Naive B cell (primary cell): ENCODE measurements around the gene TUBGCP6. TPM values are rescaled to one million over a fixed set of nuclear protein-coding genes. Genes with fewer than 3 reads are reported as not detected.
A peak's percentile ranks its signal among the peaks of the same experiment; 100 is the strongest.

ENCODE experiments used
- ATAC-seq, 2 donors: fragments of 150-1000 bp; cut with Tn5 transposase; 2 replicates each; pipeline ENCODE4 v1.10.0; 2021; ENCODE audit warnings: low read depth in 2 of 2, mild to moderate bottlenecking in 2 of 2, moderate library complexity in 2 of 2
- DNase-seq: peaks from one replicate; pipeline ENCODE4 v3.0.0; 2022
- H3K27ac Mint-ChIP-seq, 6 donors: one replicate each; pipeline ENCODE4 v1.8.0; 2020 to 2022; ENCODE audit warnings: mild to moderate bottlenecking in 6 of 6, mixed read lengths in 6 of 6, moderate library complexity in 5 of 6, inconsistent platforms in 2 of 6
- H3K27me3 Mint-ChIP-seq, 3 donors: one replicate each; pipeline ENCODE4 v1.8.0; 2021 to 2022; ENCODE audit warnings: mixed read lengths in 3 of 3, mild to moderate bottlenecking in 1 of 3
- H3K36me3 Mint-ChIP-seq, 2 donors: one replicate each; pipeline ENCODE4 v1.8.0; 2020 to 2022; ENCODE audit warnings: mixed read lengths in 2 of 2, inconsistent platforms in 1 of 2, mild to moderate bottlenecking in 1 of 2
- H3K4me1 Mint-ChIP-seq, 3 donors: one replicate each; pipeline ENCODE4 v1.8.0; 2020 to 2022; ENCODE audit warnings: mixed read lengths in 3 of 3, inconsistent platforms in 1 of 3, mild to moderate bottlenecking in 1 of 3, moderate library complexity in 1 of 3
- H3K4me3 Mint-ChIP-seq, 8 donors: one replicate each; pipeline ENCODE4 v1.8.0; 2020 to 2022; ENCODE audit warnings: mild to moderate bottlenecking in 8 of 8, mixed read lengths in 8 of 8, moderate library complexity in 8 of 8, inconsistent platforms in 2 of 8
- H3K9me3 Mint-ChIP-seq, 7 donors: one replicate each; pipeline ENCODE4 v1.8.0; 2020 to 2022; ENCODE audit warnings: mixed read lengths in 7 of 7, mild to moderate bottlenecking in 5 of 7, inconsistent platforms in 2 of 7, moderate library complexity in 1 of 7
- polyA plus RNA-seq, 6 donors: library from polyadenylated mRNA; unstranded; fragments of 300-500 nt; fragmentation: Illumina TruSeq; gene quantifications; one replicate each; pipeline ENCODE4 v1.2.3, GENCODE V29; 2021; ENCODE audit warnings: low read depth in 6 of 6

TUBGCP6 gene
- polyA plus RNA-seq, 6 donors from 2014 or later: 11.6 to 23.2 (median 14.2) TPM

DNA sequence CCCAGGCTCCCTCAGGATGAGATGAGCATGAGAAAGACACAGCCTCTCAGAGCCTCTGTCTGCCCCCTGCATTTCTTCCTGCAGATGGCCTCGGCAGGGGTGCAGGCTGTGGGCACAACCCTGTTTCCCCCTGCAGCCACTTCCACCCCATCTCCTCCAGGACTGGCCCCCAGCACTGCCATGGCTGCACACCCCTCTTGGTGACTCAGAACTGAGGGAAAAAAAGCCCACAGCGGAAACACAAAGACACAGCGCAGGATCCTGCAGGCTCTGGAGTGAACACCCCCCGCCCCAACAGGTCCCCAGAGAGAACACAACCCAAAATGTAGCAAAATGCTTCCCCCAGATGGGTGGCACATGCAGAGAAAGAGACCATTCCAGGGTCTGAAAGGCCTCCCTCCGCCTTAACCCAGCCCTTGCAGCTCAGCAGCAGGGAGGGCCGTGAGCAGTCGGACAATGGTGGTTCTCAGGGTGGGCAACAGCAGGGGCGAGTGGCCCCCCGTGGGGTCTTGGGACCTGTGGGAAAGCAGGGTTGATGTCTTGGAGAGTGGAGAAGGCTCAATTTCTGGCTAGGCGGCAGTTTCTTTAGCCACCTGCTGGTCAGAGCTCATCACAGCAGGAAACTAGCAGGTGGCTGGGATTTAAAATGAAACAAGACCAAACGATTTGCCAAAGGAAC is 8.0 kb downstream of the TUBGCP6 start:
- Mint-ChIP-seq H3K4me1 (peaks cover 31 to 46% (median 37%) of the 10 kb centered on the region in 3 donors), H3K36me3 (no peaks in the 10 kb centered on the region), H3K9me3 (no peaks in the 10 kb centered on the region), H3K27me3 (no peaks in the 10 kb centered on the region), H3K27ac (no peak overlapping the region), H3K4me3 (no peak overlapping the region)
- DNase-seq (no peak), ATAC-seq (no peak)

DNA sequence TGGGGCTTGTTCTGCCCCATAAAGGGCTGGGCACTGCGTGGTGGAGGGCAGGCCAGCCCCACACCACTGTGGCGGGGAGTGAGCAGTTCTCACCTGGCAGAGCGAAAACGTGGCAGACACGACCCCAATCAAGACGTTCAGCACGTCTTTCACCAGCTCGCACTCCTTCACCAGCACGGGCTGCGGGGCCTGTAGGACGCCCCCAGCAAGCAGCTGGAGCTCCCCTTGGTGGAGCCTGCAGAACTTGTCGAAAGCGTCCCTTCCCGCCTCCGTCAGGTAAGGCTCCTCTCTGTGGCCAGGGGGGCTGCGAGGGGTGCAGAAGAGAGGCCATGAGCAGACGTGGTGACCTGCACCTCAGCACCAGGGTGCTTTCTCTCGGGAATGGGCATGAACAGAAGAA is 11.6 kb downstream of the TUBGCP6 start:
- no peak for ATAC-seq
- no peak overlapping the region for H3K27ac Mint-ChIP-seq
- H3K27me3 Mint-ChIP-seq: no peaks in the 10 kb centered on the region
- DNase-seq: no peak
- H3K36me3 Mint-ChIP-seq: peaks cover 0 to 5% of the 10 kb centered on the region in 2 donors
- H3K9me3 Mint-ChIP-seq: no peaks in the 10 kb centered on the region
- peaks cover 30 to 31% (median 31%) of the 10 kb centered on the region in 3 donors for H3K4me1 Mint-ChIP-seq
- H3K4me3 Mint-ChIP-seq: no peak overlapping the region

DNA sequence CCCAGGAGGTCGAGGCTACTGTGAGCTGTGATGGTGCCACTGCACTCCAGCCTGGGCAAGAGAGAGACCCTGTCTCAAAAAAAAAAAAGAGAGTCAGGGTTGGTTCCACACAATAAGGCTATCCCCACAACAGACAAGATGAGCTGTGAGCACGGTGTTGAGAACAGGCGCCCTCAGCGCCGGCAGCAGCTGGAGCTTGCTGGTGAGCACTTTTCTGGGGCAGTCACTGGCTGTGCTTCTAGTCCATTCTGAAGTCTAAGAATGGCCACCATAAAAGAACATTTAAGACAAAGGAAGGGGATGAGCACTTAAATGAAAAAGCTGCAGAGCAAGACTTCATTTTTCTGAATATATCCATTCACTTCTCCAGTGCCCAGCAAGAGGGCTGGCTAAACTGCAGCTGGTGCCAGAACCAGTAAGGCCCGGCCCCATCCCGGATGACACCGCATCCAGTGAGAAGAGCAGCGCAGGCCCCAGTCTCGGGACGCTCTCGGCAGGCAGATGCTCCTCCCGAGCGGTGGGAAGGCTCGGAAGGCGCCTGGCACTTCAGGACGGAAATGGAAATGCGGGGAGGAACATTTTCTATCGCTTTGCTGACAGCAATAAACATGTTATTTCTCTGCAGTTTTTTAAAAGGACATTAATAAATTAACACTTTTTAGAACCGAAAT is 12.2 kb downstream of the TUBGCP6 start:
- Mint-ChIP-seq H3K36me3 (peaks cover 0 to 5% of the 10 kb centered on the region in 2 donors), H3K9me3 (no peaks in the 10 kb centered on the region), H3K27ac (peak overlapping the region in 1 of 6 donors; percentile 54), H3K4me3 (peak overlapping the region in 1 of 8 donors; percentile 27), H3K4me1 (peaks cover 25 to 31% (median 26%) of the 10 kb centered on the region in 3 donors), H3K27me3 (no peaks in the 10 kb centered on the region)
- DNase-seq (no peak), ATAC-seq (no peak)

DNA sequence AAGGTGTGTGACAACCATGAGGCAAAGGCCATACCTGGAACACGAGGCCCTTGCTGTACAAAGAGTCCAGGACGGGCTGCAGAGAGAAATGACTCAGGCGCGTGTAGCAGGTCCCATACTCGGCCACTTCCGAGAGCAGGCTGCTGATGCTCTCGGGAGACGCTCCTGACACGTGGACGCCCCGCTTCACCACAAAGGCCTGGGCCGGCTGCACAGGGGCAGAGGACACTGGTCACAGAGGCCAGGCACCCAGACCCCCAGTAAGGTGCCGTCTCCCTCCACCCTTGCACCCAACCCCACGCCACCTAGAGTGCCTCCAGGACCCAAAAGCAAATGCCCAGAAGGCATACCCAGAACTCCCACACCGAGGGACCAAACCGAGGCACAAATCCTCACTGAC is 15.5 kb downstream of the TUBGCP6 start:
- Mint-ChIP-seq H3K27ac (no peak overlapping the region), H3K4me3 (no peak overlapping the region), H3K27me3 (no peaks in the 10 kb centered on the region), H3K4me1 (peaks cover 13 to 19% (median 19%) of the 10 kb centered on the region in 3 donors), H3K9me3 (no peaks in the 10 kb centered on the region), H3K36me3 (peaks cover 0 to 5% of the 10 kb centered on the region in 2 donors)
- no peak for ATAC-seq
- DNase-seq: no peak

DNA sequence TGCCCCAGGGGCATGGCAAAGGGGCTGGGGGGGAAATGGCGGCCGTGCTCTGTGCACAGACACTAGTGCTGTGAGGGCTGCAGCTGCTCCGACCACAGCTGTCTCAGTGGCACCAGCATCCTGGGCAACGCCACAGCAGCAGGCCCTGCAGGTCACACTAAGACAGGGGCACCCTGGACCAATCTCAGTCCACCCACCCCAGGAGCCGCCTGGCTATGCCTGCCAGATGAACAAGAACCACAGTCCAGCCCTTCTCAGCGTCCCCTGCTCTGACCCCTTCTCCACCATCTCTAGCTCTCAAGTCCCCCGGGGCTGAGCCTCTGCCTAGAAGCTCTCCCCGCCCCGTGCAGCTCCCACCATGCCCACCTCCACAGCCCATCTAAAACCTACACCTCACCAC is 16.5 kb downstream of the TUBGCP6 start:
- ATAC-seq (no peak), DNase-seq (no peak)
- Mint-ChIP-seq H3K4me3 (no peak overlapping the region), H3K9me3 (no peaks in the 10 kb centered on the region), H3K36me3 (peaks cover 0 to 5% of the 10 kb centered on the region in 2 donors), H3K27ac (no peak overlapping the region), H3K4me1 (peaks cover 5 to 12% (median 11%) of the 10 kb centered on the region in 3 donors), H3K27me3 (no peaks in the 10 kb centered on the region)

DNA sequence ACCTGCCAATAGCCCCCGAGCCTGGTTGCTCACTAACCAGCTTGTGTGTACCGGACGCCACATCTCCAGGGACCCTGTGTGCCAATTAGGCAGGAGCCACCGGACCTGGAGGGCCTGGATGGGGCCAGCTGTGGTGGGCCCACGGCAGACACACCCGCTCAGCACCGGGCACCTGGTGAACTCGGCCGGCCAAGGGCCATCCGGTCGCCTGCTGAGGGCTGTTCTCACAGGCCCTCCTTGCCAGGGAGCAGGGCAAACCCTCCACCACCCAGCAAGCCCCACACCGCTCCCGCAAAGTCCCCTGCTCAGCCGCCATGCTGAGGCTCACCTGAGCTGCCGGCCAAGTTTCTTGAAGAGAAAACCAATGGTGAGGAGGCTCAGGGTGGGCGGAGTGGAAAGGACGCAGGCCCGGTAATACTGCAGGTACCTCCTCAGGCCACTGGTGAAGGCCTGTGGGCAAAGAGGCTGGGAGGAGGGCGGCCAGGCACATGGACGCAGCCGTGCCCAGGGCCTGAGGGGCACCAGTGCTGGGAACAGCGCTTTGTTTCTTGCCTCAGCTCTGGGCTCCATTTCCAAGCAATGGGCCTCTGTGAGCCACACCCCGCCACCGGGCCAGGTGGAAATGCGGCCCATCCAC is 17.1 kb downstream of the TUBGCP6 start:
- ATAC-seq (no peak), DNase-seq (no peak)
- peaks cover 0 to 5% of the 10 kb centered on the region in 2 donors for H3K36me3 Mint-ChIP-seq
- H3K27ac Mint-ChIP-seq: peak overlapping the region in 2 of 6 donors; percentile 37 to 58
- no peaks in the 10 kb centered on the region for H3K9me3 Mint-ChIP-seq
- no peaks in the 10 kb centered on the region for H3K27me3 Mint-ChIP-seq
- H3K4me1 Mint-ChIP-seq: peaks cover 5 to 12% (median 11%) of the 10 kb centered on the region in 3 donors
- no peak overlapping the region for H3K4me3 Mint-ChIP-seq

DNA sequence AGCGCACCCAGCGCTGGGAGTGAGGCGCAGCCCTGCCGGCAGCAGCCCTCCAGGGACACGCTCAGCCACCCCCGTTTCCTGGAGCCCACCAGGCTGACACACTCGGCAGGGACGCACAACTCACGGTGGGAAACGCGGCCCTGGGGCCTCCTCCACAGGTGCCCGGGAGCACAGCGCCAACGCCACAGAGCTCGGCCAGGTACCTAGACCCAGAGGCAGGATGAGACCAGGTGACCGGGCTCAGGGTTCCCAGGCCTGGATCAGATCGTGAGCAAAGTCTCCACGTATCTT is 18.0 kb downstream of the TUBGCP6 start:
- Mint-ChIP-seq H3K27ac (no peak overlapping the region), H3K36me3 (peaks cover 0 to 5% of the 10 kb centered on the region in 2 donors), H3K4me3 (no peak overlapping the region), H3K27me3 (no peaks in the 10 kb centered on the region), H3K9me3 (no peaks in the 10 kb centered on the region), H3K4me1 (peaks cover 5 to 12% (median 11%) of the 10 kb centered on the region in 3 donors)
- ATAC-seq: no peak
- no peak for DNase-seq

DNA sequence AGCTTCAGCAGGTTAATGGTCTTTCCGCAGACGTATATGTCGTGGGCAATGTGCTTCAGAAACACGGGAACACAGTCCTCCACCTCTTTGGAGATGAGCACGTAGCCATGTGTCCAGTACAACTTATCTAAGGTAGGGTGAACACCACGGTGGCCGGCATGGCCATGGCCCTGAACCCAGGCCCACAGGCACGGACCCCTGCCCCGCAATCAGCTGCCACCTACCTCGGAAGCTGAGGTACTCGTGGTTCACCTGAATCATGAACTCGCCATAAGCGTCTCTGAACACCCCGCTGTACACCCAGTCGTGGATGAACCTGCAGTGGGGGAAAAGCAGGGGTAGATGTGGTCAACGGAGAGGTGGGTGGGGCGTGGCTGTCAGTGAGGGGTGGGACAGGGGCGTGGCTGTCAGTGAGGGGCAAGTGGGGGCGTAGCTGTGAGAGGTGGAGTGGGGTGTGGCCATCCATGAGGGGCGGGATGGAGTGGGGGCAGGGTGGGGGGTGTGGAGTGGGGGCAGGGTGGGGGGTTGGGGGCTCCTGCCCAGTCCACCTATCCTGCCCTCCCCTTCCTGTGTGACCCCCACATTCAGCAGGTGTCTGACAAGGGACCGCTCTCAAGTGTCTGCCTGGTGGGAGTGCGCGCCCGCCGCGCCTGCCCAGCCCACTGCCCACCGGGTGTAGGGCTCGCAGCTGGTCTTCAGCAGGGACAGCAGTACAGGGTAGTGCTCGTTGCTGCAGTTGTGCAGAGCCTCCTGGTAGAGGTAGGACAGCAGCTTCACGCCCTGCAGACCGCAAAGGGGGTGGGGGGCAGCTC is 18.6 kb downstream of the TUBGCP6 start:
- ATAC-seq (no peak), DNase-seq (no peak)
- Mint-ChIP-seq H3K4me3 (no peak overlapping the region), H3K9me3 (no peaks in the 10 kb centered on the region), H3K36me3 (peaks cover 0 to 5% of the 10 kb centered on the region in 2 donors), H3K4me1 (peaks cover 5 to 12% (median 11%) of the 10 kb centered on the region in 3 donors), H3K27ac (no peak overlapping the region), H3K27me3 (no peaks in the 10 kb centered on the region)

DNA sequence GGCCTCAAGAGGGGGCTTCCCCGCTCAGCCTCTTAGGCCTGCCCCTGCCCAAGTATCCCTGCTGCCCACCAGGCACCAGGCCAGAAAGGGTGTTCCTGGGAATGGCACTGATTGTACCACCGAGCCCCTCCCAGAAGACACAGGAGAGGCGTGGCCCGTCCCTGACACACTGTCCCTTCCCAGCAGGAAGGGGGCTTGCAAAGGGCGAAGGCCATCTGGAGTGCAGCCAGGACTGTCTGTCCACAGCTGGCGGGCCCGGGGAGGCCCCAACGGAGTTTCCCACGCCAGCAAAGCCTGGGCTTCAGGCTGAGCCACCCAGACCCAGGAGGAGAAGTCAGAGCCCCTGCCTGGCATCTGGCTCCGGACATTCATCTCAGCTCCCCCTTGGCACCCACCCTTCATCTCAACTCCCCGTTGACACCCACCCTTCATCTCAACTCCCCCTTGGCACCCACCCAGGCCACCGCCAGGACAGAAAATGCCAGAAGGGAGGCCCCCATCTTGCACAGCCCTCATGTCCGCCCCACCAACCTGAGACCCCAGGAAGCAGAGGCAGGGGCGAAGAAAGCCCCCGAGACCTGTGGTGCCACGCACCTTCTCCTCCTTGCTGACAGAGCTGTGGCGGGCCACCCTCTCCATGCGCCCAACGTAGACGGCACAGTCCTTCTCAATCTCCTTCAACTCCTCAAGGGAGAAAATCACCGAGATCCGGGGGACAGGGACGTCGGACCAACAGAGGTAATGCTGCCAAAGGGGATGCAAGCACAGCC is 19.4 kb downstream of the TUBGCP6 start:
- no peak for ATAC-seq

DNA sequence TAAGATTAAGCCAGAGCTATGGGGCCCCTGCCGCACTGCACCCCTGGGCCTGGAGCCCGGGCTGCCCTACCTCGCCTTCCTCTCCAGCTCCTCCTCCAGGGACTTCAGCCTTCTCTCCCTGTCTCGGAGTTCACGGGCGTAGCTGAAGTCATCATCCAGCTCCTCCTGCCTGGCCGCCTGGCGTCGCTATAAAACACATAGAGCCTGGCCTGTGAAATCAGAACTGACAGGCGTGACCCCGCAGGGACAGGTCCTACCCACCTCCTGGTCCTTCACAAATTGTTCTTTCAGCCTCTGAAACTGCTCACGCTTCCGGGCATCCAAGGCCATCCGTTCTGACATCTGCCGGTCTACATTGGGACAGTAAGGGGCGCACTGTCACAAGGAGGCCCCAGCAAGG is 20.8 kb downstream of the TUBGCP6 start:
- Mint-ChIP-seq H3K36me3 (no peaks in the 10 kb centered on the region), H3K27me3 (no peaks in the 10 kb centered on the region), H3K27ac (peak overlapping the region in 2 of 6 donors; percentile 41 to 66), H3K4me3 (no peak overlapping the region), H3K9me3 (no peaks in the 10 kb centered on the region), H3K4me1 (peaks cover 5 to 11% (median 11%) of the 10 kb centered on the region in 3 donors)
- DNase-seq (no peak), ATAC-seq (no peak)

More for the DNA sequence above, 19.4 kb downstream of the TUBGCP6 start:
- peaks cover 0 to 5% of the 10 kb centered on the region in 2 donors for H3K36me3 Mint-ChIP-seq
- H3K4me3 Mint-ChIP-seq: no peak overlapping the region
- no peaks in the 10 kb centered on the region for H3K9me3 Mint-ChIP-seq
- no peak for DNase-seq
- H3K4me1 Mint-ChIP-seq: peaks cover 5 to 12% (median 11%) of the 10 kb centered on the region in 3 donors
- peak overlapping the region in 1 of 6 donors; percentile 20 for H3K27ac Mint-ChIP-seq
- no peaks in the 10 kb centered on the region for H3K27me3 Mint-ChIP-seq

DNA sequence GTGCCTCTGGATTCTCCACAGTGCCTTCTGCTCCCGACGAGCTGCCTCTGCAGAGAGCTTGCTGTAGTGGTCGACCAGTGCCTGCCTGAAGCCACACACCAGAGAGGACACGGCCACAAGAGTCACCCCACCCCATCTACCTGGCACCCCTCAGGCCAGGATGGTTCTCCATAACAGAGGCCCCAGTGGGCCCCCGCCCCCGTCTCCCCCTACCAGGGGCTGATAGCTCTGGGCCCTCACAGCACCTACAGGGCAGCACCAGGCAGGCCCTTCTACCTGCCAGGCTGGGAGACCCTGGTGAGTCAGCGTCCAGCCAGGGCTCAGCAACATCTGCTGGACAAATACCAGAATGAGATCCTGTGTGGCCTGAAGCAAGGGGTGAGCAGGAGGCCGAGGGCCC is 22.3 kb downstream of the TUBGCP6 start:
- no peak for ATAC-seq
- Mint-ChIP-seq H3K27ac (no peak overlapping the region), H3K36me3 (no peaks in the 10 kb centered on the region)

DNA sequence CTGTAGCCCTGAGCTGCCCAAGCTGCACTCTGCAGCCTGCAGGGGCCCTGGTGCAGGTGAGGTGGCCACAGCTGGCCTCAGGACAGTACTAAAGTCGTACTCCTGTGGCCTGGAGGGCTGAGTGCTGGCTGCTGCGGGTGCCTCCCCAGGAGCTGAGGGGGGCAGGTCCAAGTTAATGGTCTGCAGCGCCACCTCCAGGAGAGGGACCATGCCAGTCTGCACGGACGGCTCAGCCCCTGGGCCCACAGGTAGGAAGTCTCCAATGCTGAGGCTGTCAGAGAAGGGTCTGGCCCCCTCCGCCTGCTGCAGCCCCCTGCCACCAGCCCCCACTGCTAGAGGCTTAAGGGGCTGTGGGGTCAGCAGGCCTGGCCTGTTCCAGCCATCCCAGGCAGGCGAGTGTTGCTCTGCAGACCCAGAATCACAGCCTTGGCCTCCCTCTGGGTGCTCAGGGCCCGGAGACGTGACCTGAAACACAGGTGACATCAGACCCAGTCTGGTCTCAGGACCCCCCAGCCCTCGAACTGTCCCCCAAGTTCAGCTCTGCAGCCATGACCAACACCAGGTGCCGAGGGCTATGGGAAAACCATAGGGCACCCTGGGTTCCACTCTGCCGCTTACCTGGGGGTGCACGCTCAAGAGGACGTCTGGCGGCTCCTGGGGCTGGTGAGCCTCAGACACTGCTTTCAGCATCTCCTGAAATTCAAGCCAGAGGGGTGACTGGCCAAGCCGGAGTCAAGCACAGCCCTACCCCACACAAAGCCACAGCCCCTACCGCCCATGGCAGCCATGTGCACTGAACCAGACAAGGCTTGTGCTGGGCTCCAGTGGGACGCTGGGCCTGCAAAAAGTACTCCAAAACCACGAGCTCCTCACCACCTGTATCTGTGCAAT is 23.2 kb downstream of the TUBGCP6 start:
- DNase-seq: no peak
- Mint-ChIP-seq H3K9me3 (no peaks in the 10 kb centered on the region), H3K27ac (peak overlapping the region in 1 of 6 donors; percentile 31), H3K4me3 (no peak overlapping the region), H3K36me3 (no peaks in the 10 kb centered on the region), H3K4me1 (peaks cover 0 to 8% (median 3%) of the 10 kb centered on the region in 3 donors), H3K27me3 (no peaks in the 10 kb centered on the region)
- peak in 1 of 2 donors; percentile 23 for ATAC-seq

More for the DNA sequence above, 22.3 kb downstream of the TUBGCP6 start:
- Mint-ChIP-seq H3K4me1 (peaks cover under 1 to 10% (median 4%) of the 10 kb centered on the region in 3 donors), H3K9me3 (no peaks in the 10 kb centered on the region), H3K4me3 (no peak overlapping the region), H3K27me3 (no peaks in the 10 kb centered on the region)
- no peak for DNase-seq
